GM21528 (cell line): ENCODE measurements around the gene ZNG1B.
"Not testable (repeated sequence)": the region's sequence is repeated elsewhere in the genome, so short reads cannot be mapped to it uniquely, and the experiment has no call there.

Experiments used
- ATAC-seq: cut with Tn5 transposase; IDR thresholded peaks from one replicate; pipeline ENCODE4 v1.9.1; 2021; ENCODE audit warnings: mild to moderate bottlenecking, moderate library complexity; ENCODE audit not compliant: unreplicated experiment, low FRiP score

ZNG1B gene

DNA sequence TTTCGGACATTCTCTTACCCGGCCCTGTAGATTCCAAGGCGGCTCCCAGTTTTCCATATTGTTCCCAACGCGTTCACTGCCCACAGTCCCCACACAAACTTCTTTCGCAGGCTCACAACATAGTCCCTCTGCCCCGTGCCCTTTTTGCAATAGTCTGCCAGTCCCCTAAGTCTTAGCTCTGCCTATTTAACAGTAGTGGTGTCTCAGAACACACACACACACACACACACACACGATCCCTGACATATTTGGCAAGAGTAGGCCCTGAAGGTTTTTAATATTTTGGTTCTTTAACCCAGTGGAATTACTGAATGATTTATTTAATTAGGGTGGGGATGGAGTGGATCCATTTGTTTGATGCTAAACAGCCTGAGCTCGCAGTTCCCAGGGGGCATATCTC, 105.0 kb downstream of the ZNG1B start:
- ATAC-seq: not testable (repeated sequence)
